Stimulated activated CD8-positive, alpha-beta memory T cell treated with anti-CD3 and anti-CD28 coated beads, Interleukin-4, amount 100 ng/mL, for 48 hours (primary cell): ENCODE data around the gene ERVW-1.
"Not testable (repeated sequence)": the region's sequence is repeated elsewhere in the genome, so short reads cannot be mapped to it uniquely, and the experiment has no call there.

Experiments
- DNase-seq: peaks from one replicate; pipeline ENCODE4 v3.0.0-alpha.2; 2020

ERVW-1 gene

GRCh38 chr7:92477681-92478080 is at the start of gene ERVW-1:
Gene ERVW-1 (minus strand): TSS chr7:92477946. CDS start chr7:92470381, 7,565 bp downstream.
- DNase-seq: not testable (repeated sequence)

- no peak for DNase-seq
Measured at GRCh38 chr7:92523110-92523509, 45.4 kb upstream of the ERVW-1 start.

GRCh38 chr7:92520024-92520423 is 42.3 kb upstream of the ERVW-1 start:
- DNase-seq: no peak

- DNase-seq: no peak
Measured at GRCh38 chr7:92517631-92518030, 39.9 kb upstream of the ERVW-1 start.

GRCh38 chr7:92513167-92513902 is 35.6 kb upstream of the ERVW-1 start:
- DNase-seq: no peak

- no peak for DNase-seq
Measured at GRCh38 chr7:92508946-92509345, 31.2 kb upstream of the ERVW-1 start.

- DNase-seq: no peak
Measured at GRCh38 chr7:92506363-92506762, 28.6 kb upstream of the ERVW-1 start.

GRCh38 chr7:92504563-92504962 is 26.8 kb upstream of the ERVW-1 start:
- no peak for DNase-seq

GRCh38 chr7:92503767-92504166 is 26.0 kb upstream of the ERVW-1 start:
- no peak for DNase-seq

GRCh38 chr7:92498557-92498956 is 20.8 kb upstream of the ERVW-1 start:
- DNase-seq: no peak

GRCh38 chr7:92496876-92497275 is 19.1 kb upstream of the ERVW-1 start:
- DNase-seq: no peak

GRCh38 chr7:92489634-92490033 is 11.9 kb upstream of the ERVW-1 start:
- no peak for DNase-seq

- no peak for DNase-seq
Measured at GRCh38 chr7:92487804-92488203, 10.1 kb upstream of the ERVW-1 start.

- no peak for DNase-seq
Measured at GRCh38 chr7:92485974-92486373, 8.2 kb upstream of the ERVW-1 start.

- no peak for DNase-seq
Measured at GRCh38 chr7:92485267-92485892, 7.6 kb upstream of the ERVW-1 start.

GRCh38 chr7:92484226-92484625 is 6.5 kb upstream of the ERVW-1 start:
- DNase-seq: not testable (repeated sequence)

- not testable (repeated sequence) for DNase-seq
Measured at GRCh38 chr7:92483624-92484023, 5.9 kb upstream of the ERVW-1 start.

- not testable (repeated sequence) for DNase-seq
Measured at GRCh38 chr7:92479146-92479545, 1.4 kb upstream of the ERVW-1 start.

- no peak for DNase-seq
Measured at GRCh38 chr7:92478711-92479110, 965 bp upstream of the ERVW-1 start.

GRCh38 chr7:92478095-92478494 is 349 bp upstream of the ERVW-1 start:
- no peak for DNase-seq

GRCh38 chr7:92475851-92476590 is 1.7 kb downstream of the ERVW-1 start:
- DNase-seq: not testable (repeated sequence)

GRCh38 chr7:92475261-92475770 is 2.4 kb downstream of the ERVW-1 start:
- not testable (repeated sequence) for DNase-seq

- not testable (repeated sequence) for DNase-seq
Measured at GRCh38 chr7:92473989-92474388, 3.8 kb downstream of the ERVW-1 start.

GRCh38 chr7:92468589-92468988 is 9.2 kb downstream of the ERVW-1 start:
- not testable (repeated sequence) for DNase-seq
